Panc1 (cell line): ENCODE measurements around the gene CYB5R3.

Source experiments
- POLR2AphosphoS5 ChIP-seq: IDR thresholded peaks from 2 replicates; pipeline ENCODE4 v1.6.1; 2012; ENCODE audit warnings: mild to moderate bottlenecking, low read depth, low read length, moderate library complexity
- TF ChIP-seq, protein P1 (sequence below): fragments of 450-650 bp; IDR thresholded peaks from 2 replicates; pipeline ENCODE4 v1.5.1; 2017; ENCODE audit warnings: mild to moderate bottlenecking

DNA sequence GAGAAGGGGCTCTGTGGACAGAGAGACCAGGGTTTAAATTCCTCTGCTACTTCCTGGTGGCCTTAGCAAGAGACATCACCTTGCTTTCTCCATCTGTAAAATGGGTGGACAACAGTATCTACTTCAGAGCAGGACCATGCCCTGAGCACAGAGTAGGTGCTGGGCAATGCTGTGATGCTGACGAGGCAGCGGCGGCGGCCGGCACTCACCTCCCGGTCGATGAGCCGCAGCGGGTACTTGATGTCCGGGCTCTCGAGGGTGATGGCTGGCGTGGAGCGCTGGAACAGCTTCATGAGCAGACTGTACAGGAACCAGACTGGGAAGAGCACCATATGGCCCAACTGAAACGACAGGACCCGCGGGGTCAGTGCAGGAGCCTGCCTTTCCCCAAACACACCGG is 12.7 kb downstream of the CYB5R3 start:
- no peak for TF ChIP-seq POLR2AphosphoS5
- TF ChIP-seq, protein P1, sequence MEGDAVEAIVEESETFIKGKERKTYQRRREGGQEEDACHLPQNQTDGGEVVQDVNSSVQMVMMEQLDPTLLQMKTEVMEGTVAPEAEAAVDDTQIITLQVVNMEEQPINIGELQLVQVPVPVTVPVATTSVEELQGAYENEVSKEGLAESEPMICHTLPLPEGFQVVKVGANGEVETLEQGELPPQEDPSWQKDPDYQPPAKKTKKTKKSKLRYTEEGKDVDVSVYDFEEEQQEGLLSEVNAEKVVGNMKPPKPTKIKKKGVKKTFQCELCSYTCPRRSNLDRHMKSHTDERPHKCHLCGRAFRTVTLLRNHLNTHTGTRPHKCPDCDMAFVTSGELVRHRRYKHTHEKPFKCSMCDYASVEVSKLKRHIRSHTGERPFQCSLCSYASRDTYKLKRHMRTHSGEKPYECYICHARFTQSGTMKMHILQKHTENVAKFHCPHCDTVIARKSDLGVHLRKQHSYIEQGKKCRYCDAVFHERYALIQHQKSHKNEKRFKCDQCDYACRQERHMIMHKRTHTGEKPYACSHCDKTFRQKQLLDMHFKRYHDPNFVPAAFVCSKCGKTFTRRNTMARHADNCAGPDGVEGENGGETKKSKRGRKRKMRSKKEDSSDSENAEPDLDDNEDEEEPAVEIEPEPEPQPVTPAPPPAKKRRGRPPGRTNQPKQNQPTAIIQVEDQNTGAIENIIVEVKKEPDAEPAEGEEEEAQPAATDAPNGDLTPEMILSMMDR = no peak
